Measurements from ENCODE around the gene GRPEL2.

DNA sequence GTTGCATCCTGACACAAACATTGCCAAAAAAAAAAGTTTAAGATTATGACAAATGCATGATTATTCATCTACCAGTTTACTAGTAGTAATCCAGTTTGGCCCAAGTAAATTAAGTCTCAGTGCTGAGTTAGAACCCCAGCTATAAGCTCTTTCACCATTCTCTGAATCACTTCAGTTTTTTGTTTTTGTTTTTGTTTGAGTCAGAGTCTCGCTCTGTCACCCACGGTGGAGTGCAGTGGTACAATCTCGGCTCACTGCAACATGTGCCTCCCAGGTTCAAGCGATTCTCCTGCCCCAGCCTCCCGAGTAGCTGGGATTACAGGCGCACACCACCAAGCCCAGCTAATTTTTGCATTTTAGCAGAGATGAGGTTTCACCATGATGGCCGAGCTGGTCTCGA is 11.1 kb downstream of the GRPEL2 start:
- TF ChIP-seq, protein P1, sequence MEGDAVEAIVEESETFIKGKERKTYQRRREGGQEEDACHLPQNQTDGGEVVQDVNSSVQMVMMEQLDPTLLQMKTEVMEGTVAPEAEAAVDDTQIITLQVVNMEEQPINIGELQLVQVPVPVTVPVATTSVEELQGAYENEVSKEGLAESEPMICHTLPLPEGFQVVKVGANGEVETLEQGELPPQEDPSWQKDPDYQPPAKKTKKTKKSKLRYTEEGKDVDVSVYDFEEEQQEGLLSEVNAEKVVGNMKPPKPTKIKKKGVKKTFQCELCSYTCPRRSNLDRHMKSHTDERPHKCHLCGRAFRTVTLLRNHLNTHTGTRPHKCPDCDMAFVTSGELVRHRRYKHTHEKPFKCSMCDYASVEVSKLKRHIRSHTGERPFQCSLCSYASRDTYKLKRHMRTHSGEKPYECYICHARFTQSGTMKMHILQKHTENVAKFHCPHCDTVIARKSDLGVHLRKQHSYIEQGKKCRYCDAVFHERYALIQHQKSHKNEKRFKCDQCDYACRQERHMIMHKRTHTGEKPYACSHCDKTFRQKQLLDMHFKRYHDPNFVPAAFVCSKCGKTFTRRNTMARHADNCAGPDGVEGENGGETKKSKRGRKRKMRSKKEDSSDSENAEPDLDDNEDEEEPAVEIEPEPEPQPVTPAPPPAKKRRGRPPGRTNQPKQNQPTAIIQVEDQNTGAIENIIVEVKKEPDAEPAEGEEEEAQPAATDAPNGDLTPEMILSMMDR (IDR thresholded peaks at IDR 0.05) = no peak
- no peak for TF ChIP-seq POLR2A (IDR thresholded peaks at IDR 0.05)
- TF ChIP-seq POLR2AphosphoS5 (IDR thresholded peaks at IDR 0.05) = no peak
